ENCODE data around the gene ZBED1.

ZBED1 gene

GRCh38 chrX:2451501-2452316 is 49.1 kb downstream of the ZBED1 start:
- DNase-seq: no peak

DNA sequence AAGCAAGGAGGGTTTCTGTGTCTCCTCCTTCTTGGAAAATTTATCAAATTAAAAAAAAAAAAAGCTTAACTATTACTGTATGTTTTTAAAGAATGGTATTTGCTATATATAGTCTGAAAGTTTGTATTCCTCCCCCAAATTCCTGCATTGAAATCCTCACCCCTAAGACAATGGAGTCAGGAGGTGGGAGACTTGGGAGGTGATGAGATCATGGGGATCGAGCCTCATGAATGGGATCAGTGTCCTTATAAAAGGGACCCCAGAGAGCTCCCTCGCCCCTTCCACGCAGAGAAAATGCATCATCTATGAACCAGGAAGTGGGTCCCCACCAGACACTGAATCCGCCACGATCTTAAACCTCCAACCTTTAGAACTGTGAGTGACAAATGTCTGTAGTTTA is 50.1 kb downstream of the ZBED1 start:
- no peak for DNase-seq

DNA sequence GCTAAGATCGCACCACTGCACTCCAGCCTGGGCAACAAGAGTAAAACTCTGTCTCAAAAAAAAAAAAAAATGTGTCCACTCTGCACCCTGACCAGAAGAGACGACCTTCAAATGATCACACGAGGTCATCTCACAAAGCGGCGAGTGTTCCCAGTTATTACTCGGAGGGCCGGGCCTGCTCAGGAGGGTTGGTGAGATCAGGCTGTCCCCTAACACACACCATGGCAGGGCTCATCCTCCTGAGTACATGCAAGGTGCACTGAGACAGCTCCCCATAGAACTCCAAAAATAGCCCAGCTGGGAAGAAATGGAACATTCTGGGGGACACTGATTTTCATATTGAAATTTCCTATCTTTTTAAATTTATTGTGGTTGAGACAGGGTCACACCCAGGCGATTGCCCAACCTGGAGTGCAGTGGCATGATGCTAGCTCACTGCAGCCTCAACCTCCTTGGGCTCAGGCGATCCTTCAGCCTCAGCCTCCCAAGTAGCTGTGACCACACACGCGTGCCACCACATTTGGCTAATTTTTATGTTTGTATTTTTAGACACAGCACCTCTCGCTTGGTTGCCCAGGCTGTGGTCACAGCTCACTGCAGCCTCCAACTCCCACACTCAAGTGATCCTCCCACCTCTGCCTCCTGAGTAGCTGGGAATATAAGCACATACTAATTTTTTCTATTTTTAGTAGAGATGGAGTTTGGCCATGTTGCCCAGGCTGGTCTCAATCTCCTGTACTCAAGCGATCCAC is 51.5 kb downstream of the ZBED1 start:
- no peak for DNase-seq

- no peak for DNase-seq
Measured at GRCh38 chrX:2447484-2447883, 53.3 kb downstream of the ZBED1 start.

GRCh38 chrX:2446815-2447214 is 54.0 kb downstream of the ZBED1 start:
- DNase-seq: no peak

DNA sequence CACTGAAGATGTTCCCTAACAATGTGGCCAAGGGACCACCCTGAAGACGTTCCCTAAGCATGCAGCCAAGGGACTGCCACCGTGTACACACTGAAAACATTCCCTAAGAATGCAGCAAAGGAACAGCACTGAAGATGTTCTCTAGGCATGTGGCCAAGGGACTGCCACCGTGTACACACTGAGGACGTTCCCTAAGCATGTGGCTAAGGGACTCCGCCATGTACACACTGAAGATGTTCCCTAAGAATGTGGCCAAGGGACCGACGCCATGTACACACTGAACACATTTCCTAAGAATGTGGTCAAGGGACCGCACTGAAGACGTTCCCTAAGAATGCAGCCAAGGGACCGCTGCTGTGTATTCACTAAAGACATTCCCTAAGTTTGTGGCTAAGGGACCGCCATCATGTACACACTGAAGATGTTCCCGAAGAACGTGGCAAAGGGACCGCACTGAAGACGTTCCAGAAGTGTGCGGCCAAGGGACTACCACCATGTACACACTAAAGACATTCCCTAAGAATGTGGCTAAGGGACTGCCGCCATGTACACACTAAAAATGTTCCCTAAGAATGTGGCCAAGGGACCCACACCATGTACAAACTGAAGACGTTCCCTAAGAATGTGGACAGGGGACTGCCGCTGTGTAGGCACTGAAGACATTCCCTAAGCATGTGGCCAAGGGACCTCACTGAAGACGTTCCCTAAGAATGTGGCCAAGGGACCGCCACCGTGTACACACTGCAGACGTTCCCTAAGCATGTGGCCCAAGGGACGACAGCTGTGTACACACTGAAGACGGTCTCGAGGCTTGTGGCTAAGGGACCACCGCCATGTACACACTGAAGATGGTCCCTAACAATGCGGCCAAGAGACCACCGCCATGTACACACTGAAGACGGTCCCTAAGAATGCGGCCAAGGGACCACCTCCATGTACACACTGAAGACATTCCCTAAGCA is 54.8 kb downstream of the ZBED1 start:
- no peak for DNase-seq

GRCh38 chrX:2442694-2443093 is 58.1 kb downstream of the ZBED1 start:
- no peak for DNase-seq

- DNase-seq: no peak
Measured at GRCh38 chrX:2441466-2441865, 59.3 kb downstream of the ZBED1 start.

- DNase-seq: no peak
Measured at GRCh38 chrX:2439613-2440012, 61.2 kb downstream of the ZBED1 start.
